Transverse colon (tissue), 4 donors: ENCODE results near the gene GJA1.
A peak's percentile ranks its signal among the peaks of the same experiment; 100 is the strongest.

Experiments
- POLR2A ChIP-seq: fragments of 450-650 bp; IDR thresholded peaks from one replicate; pipeline ENCODE4 v1.6.1; 2016; ENCODE audit warnings: antibody characterized with exemption, mild to moderate bottlenecking, moderate library complexity
- POLR2AphosphoS5 ChIP-seq, 3 donors: sonication (generic); formaldehyde crosslinking; IDR thresholded peaks; one replicate each; pipeline ENCODE4 v1.6.1; 2016; ENCODE audit warnings: antibody characterized with exemption in 3 of 3
- TF ChIP-seq, protein P1 (sequence below), 5 experiments: fragments of 200-600 bp in 3 of 5; fragments of 450-650 bp in 2 of 5; sonication (generic) in 3 of 5; IDR thresholded peaks; 1 replicate in 2 of 5; 2 replicates in 3 of 5; pipeline ENCODE4 v1.5.1; 2016 to 2017; ENCODE audit warnings: antibody characterized with exemption in 5 of 5, inconsistent platforms in 3 of 5, mild to moderate bottlenecking in 2 of 5, moderate library complexity in 1 of 5

DNA sequence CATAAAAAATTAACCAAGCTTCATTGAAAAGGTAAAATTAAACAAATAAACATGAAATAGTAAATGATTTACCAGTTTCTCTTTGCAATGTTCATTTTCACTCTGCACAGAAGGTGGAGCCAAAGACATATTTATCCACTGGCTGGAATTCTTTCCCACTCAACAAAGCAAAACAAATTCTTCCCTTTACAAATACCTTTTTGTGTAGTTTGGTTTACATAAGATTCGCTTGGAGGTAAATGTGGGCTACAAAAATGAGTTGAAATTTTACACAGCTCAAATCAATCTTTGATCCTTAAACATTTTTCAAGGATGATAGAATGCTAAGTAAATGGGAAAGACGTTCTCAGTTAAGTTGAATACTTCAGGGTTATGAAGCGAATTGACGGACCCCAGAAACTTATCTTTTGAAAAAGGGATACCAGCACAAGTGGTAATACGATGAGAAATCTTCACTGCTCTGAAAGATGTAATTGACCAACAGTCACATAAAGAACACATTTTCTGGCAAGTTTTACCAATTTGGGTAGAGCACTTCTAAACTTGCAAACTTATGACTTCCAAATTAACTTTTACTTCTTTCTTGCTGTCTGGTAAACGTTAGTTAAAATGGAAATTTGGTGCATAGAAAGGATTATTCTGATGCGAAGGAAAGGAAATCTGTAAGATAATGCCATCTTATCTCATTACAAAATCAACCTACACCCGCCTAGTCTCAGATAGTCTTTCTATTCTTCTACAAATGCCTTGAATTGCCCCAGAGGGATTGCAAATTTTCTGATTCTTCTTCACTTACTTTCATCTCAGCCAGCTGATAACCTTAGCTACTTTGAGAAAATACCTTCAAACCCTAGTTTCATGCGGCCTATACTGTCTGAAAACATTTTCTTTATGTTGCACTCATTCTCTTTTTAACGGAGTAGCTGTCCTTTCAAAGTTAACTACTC lies 4.7 kb upstream of the GJA1 start:
- TF ChIP-seq, protein P1, sequence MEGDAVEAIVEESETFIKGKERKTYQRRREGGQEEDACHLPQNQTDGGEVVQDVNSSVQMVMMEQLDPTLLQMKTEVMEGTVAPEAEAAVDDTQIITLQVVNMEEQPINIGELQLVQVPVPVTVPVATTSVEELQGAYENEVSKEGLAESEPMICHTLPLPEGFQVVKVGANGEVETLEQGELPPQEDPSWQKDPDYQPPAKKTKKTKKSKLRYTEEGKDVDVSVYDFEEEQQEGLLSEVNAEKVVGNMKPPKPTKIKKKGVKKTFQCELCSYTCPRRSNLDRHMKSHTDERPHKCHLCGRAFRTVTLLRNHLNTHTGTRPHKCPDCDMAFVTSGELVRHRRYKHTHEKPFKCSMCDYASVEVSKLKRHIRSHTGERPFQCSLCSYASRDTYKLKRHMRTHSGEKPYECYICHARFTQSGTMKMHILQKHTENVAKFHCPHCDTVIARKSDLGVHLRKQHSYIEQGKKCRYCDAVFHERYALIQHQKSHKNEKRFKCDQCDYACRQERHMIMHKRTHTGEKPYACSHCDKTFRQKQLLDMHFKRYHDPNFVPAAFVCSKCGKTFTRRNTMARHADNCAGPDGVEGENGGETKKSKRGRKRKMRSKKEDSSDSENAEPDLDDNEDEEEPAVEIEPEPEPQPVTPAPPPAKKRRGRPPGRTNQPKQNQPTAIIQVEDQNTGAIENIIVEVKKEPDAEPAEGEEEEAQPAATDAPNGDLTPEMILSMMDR (IDR thresholded peaks at IDR 0.05): peak; percentile 35 to 55 (median 46)
- no peak for TF ChIP-seq POLR2AphosphoS5 (IDR thresholded peaks at IDR 0.05)
- TF ChIP-seq POLR2A: no peak
